ENCODE measurements around the gene JADE2. TPM values are rescaled to one million over a fixed set of nuclear protein-coding genes. Genes with fewer than 3 reads are reported as not detected.

JADE2 gene
- total RNA-seq, 4 donors from 2014 or later = 18.3 to 87.4 (median 48.2) TPM

- no peak for TF ChIP-seq CTCF (IDR thresholded peaks at IDR 0.05; ENCODE audit: low read depth)
Observed at GRCh38 chr5:134590992-134591659, 65.7 kb downstream of the JADE2 start.

- TF ChIP-seq CTCF (IDR thresholded peaks at IDR 0.05; ENCODE audit: low read depth) = no peak
Observed at GRCh38 chr5:134592141-134592746, 66.8 kb downstream of the JADE2 start.

- no peak for TF ChIP-seq CTCF (IDR thresholded peaks at IDR 0.05; ENCODE audit: low read depth)
Observed at GRCh38 chr5:134594336-134594735, 68.9 kb downstream of the JADE2 start.

- TF ChIP-seq CTCF (IDR thresholded peaks at IDR 0.05; ENCODE audit: low read depth) = no peak
Observed at GRCh38 chr5:134594797-134595457, 69.5 kb downstream of the JADE2 start.

GRCh38 chr5:134595458-134595838 is 70.0 kb downstream of the JADE2 start:
- no peak for TF ChIP-seq CTCF (IDR thresholded peaks at IDR 0.05; ENCODE audit: low read depth)

- TF ChIP-seq CTCF (IDR thresholded peaks at IDR 0.05; ENCODE audit: low read depth) = no peak
Observed at GRCh38 chr5:134600600-134600999, 75.1 kb downstream of the JADE2 start.

- TF ChIP-seq CTCF (IDR thresholded peaks at IDR 0.05; ENCODE audit: low read depth) = no peak
Observed at GRCh38 chr5:134603059-134603458, 77.6 kb downstream of the JADE2 start.

Data from subcutaneous adipose tissue (tissue), 4 donors.